GM21786 (cell line): ENCODE measurements around the gene RBKS.
A peak's percentile ranks its signal among the peaks of the same experiment; 100 is the strongest.

Experiments
- ATAC-seq: cut with Tn5 transposase; IDR thresholded peaks from one replicate; pipeline ENCODE4 v1.9.1; 2021; ENCODE audit not compliant: unreplicated experiment

Gene RBKS

DNA sequence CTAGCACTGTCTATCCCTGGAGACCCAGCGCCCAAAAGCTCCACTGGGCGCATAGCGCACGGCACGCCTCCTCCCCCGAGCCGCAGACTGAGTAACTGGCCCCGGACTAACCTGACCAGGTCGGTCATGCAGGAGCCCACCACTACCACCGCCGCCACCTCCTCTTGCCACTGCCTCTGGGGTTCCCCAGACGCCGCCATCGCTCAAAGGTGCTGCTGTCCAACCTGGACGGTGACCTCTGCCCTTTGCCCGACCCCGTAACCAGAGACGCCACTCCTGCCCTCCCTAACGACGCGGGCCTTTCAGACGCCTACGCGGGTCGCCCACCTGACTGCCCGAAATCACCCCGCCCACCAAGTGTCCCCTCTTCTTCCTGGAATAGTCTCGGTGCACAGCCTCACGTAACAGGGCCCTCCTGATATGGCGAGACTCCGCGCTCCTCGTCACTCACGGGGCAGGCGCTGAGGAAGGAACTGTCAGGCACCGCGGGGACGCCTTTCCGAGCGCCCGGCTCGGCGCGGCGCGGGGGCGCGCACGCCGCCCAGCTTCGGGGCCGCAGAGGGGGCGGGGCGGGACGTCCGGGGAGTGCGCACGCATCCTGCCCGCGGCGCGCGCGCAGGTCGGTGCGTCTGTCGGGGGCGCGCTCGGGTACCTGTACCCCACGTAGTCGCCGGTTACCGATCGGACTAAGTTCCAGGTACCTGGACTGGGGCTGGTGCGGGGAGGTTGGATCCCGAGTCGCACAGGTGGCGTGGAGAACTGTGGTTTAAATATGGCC is at the start of gene RBKS, which contains the start of gene BABAM2:
RBKS (minus strand) TSS at position 242 of the 778 bp plus-strand sequence; CDS start at position 200, 42 bp downstream.
BABAM2 (plus strand) TSS at position 584 of the 778 bp plus-strand sequence. CDS start 3,828 bp downstream, outside the sequence.
- ATAC-seq = peak; percentile 80

DNA sequence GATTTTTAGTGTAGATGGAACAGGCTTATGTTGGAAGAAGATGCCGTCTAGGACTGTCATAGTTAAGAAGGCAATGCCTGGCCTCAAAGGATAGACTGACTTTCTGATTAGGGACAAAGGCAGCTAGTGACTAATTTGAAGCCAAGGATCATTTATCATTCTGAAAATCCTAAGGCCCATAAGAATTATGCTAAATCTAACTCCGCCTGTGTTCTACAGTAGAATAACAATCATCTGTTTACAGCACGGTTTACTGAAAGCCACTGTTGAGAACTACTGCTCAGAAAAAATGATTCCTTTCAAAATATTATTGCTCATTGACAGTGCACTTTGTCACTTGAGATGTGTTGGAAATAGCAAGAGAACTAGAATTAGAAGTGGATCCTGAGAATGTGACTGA is 44.8 kb upstream of the RBKS start:
- ATAC-seq = no peak

DNA sequence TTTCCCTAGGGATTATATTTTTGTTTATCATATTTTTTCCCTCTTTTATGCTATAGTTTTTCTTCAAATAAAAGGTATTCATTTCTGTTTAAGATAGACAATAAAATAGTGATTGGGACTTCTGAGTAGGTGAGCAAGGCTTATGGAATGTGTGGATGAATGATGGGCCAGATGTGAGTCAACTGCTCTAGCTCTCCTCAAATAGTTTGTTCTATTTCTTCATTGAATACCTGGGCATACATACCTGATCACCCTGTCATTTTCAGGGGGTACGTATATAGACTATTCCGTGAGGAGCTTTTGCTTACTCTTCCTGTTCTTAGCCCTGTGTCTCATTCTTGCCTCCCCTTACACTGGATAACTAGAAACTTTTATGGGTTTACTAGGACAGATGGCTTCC is 42.2 kb upstream of the RBKS start:
- ATAC-seq = no peak

DNA sequence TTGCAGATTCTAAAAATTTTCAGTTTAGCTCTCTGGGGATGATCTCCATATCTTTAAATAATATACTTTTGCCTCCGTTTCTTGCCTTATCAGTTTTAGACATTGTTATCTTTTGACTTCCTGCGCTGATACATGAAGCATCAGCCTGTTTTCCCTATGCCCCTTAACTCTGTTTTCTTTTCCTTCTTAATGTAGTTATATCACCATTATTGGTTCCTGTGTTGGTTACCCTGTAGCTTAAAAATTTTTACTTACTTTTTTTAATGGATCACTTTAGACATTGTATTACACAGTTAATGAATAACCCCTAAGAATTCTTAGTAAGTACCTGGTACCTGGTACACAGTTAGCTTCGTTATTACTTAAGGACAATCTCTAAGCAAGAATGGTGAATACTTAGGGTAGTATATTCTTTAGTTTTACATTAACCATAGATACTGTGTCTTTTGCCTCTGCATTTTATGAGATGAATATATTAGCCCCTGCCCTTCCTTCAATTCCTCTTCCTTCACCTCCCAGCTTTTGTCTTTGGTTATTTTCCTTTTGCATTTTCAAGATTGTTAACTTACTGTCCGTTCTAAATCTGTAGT is 41.3 kb upstream of the RBKS start:
- no peak for ATAC-seq

DNA sequence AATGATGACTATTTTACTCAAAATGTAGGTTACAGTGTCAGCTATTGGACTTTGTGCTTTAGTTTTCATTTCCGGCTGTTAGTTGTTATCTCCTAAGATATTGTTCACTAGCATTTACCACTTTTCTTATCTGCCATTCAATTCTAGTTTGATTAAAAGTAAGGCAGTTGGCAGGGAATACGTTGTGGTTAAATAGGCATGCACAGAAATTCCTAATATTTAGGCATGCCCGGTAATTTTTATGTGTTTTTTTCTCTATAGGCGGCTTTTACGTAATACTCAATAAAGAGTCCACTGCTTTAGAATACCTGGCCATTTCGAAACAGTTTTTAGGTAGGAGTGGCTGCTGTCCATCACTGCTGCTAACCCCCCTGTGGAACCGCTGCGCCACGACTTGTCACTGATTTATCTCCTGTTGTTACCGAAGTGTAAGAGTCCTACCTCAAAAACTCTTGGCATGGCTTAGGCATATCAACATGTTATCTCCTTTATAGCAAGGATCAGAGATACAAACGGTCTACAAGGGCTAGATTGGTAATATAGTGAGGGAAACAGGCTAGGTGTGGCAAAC is 39.8 kb upstream of the RBKS start:
- ATAC-seq = no peak

DNA sequence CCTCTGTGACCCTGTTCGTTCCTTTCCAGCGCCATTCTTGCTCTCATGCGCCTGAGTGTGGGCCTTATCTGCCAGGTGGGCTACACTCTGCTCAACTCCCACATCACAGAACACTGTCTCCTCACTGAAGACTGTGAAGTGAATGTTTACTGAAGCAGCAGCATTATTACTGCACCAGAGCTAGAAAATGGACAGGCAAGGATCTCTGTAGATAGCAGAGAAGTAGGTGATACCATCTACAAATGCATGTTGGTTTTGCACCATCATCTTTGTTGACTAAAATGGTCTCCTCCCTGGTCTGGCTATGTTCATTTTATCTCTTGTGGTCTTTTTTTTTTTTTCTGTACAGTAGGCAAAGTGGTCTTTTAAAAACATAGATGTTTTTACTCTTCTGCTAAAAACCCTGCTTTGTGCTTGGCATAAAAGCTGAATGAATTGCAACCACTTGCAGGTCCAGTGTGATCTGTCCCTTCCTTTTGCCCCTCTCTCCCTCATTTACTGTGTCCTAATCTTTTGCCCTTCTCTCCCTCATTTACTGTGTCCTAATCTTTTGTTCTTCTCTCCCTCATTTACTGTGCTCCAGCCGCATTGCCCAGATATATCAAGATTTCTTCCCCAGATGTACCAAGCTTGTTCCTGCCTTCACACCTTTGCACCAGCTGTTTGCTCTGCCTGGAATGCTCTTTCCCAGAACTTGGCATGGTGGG is 35.7 kb upstream of the RBKS start:
- ATAC-seq = no peak

DNA sequence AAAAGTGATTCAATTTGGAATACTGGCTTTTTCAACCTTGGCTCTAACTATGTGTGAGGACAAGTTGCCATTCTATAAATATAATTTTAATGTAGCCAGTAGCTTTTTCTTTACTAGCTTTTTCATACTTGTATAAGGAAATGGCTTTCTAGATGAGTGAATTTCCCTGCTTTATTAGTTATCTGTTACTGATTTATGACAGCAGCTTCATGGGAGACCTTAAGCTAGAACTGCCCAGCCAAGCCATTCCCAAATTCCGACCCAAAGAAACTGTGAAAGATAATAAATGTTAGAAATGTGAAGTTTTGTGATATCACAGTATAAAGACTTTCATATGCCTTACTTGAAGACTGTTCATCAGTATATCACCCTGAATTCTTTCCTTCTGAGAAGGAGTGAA is 32.7 kb upstream of the RBKS start:
- ATAC-seq = no peak

DNA sequence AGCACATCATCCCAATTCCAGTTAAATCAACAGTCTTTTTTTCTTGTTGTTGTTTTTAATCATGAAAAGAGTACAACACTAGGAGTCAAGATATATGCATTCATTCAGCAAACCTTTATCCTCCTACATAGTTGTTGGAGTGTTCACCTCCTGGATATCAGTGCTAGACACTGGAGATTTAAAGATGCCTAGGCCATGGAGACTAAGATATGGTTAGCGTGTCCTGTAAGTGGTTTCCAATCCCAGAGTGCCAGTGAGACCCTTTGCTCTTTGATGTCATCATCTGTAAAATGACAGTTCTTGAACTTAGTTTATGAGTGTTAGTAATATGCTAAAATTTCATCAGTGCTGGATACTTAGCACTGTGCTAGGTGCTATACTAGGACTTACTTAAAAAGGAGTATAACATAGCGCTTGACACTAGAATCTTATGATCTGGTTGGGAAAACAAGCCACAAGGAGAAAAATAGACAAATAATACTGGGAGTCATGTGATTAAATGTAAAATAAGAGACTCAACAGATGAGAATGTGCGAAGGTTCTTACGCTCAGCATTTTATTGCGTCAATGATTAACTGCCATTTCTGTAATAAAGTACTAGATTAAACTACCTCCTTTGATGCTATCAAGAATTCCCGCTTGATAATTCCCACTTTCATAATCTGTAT is 31.8 kb upstream of the RBKS start:
- no peak for ATAC-seq

DNA sequence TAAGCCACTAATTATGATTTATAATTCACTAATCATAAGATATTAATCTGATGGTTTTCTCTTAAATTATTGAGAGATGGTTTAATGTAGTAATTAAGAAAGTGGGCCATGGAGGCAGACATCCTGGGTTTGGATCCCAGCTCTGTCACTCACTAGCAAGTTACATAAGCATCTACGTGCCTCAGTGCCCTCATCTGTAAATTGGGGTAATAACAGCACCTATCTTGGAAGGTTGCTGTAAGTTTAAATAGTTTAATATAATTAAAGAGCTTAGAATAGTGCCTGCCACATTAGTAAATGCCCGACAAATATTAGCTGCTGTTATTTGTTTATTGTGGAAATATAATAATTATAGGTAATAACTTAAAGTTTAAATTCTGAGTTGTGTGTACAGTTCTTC is 31.2 kb upstream of the RBKS start:
- no peak for ATAC-seq

DNA sequence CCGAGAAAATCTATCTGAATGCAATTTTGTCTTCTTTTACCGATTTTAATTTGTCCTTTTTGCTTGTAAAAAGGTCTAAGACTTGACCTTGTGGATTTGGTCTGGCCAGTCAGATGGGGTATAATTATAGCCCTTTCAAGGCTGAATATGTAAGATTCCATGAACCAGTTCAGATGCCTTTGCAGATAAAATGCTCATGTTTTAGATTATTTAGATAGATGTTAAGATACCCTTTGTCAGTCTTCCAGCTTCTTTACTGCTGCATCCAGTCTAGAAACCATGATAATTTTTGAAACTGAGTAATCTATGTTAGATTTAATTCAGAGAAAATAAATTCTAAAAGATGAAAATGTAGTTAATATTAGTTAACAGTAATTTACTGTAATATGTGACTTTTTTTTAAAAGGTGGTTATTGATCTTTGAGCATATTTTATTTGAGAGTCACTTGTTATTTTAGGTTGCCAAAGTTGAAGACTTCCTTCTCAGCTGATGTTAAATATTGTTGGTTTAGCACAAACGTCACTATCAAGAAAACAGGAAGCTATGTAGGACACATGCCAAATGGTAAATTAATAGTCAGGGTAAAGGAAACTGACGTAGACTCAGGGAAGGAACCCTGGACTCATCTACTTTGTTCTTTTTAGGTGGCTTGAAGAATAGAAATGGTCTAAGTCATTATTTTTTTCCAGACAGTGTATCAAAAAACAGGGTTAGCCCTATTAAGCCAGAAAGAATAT is 30.1 kb upstream of the RBKS start:
- ATAC-seq = no peak

DNA sequence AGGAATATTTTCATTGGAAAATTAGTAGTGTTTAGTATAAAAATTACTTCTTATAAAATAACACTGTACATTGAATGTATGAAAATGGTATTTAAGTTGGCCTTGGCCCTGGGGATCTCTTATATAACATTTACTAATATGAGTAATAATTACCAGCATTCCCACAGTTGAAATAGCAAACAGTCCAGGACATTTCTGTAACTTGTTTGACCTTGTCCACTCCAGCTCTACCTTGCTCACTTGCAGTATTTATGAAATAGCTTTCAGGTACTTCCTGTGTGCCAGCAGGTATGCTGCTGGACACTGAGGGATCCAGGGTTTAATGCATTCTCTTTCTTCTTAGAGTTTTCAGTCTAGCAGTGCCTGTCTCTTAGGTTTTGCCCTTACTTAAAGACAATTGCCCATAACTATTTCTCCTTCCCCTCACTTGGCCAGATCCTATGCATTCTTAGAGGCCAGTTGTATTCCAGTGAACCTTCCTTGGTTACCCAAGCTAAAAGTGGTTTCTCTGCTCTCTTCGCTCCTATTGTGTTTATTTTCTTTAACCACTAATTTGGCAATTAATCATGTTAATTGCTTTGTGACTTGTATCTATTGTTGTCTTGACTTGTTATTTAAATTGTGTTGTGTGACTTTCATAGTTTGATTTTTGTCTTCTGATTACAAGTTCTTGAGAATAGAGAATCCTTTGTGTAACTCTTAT is 26.3 kb upstream of the RBKS start:
- ATAC-seq = no peak

DNA sequence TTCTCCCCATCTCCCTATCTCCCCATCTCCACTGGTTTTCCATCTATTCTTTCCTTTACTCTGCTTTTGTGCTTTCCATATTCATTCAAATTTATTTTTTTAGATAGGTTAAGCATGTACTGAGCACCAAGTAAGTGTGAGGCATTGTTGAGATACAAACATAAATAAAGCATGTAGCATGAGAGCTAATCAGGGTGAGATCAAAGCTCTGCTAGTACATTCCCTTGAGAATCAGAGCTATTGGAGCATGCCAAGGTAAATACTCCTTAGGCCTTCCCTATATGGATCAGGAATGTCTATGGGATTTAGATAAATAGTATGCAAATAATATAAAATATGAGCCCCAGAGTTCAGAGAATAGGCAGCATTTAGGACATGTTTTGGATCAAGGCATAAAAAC is 25.7 kb upstream of the RBKS start:
- ATAC-seq = no peak

DNA sequence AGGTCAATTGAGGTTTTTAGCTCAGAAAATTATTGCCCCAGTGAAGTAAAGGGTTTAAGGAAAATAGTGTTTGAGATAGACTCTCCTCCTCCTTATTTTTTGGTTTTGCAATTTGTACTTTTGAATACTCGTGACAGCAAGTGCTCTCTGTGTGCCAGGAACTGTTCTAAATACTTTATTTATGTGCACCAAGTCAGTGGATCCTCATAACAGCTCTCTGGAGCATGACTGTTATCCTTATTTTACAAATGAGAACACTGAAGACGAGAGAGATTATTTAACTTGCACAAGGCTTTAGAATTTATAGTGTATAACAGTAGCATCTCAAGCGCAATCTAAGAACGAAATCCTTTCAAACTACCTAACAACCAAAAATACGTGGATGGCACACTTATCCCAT is 25.0 kb upstream of the RBKS start:
- ATAC-seq = no peak

DNA sequence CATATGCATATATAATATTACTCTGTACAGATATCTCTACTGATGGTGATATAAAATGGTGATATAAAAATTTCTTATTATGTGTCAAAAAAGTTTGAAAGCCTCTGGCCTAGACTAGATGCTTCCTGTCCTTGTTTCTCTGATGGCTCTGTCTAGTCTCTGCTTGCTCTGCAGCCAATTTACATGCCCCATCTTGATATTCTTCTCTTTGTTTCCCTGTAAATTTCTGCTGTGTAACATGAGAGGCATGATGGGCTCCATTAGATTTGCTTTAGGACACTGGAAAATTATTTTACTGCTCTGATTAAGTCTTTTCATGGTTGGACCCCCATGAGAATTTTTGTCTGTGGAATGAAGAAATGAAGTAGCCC is 24.6 kb upstream of the RBKS start:
- no peak for ATAC-seq

DNA sequence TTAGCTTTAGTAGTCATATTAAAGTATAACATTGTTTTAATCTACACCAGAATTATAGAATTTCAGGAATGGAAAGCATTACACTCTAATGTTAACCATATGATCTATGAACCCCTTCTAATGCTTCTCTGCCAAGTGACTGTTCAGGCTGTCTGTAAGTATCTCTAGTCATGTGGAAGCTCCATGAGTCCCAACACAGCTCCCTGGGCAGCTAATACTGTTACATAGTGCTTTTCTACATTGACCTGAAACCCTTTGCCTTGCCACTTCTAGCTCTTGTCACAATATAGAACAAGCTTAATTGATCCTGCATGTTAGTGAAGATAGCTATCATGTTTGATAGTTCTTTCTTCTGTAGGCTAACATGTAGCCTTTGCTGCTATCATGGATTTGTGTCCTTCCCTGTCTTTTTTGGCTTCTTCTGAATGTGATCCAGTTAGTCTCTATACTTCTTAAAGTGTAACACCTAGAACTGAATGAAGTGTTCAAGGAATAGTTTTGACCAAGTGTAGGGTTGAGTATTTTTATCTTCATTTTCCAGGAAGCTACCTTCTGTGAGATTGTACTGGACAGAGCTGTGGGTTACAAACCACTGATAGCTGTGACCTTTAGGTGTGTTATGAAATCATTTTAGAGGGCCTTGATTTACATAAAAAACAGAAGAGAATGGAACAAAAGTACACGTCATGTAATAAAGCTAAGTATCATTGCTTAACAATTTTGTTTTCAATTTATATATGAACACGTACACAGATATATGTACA is 24.0 kb upstream of the RBKS start:
- ATAC-seq = no peak

DNA sequence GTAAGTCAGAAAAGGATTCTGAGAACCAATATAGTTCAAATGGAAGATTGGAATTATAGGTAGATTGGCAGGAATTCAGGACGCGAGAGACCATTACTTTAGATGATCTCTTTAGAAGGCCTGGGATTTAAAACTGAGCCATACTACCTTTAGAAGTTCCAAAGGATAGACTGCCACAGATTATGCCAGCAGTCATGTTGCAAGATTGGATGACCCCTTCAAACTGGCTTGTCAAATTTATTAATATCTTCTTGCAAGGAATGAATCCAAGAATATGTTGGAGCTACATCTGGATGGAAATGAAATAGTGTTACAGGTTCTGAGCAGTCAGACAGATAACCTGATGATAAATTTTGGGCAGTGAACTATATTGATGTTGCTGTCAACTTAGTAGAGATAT is 22.3 kb upstream of the RBKS start:
- no peak for ATAC-seq

DNA sequence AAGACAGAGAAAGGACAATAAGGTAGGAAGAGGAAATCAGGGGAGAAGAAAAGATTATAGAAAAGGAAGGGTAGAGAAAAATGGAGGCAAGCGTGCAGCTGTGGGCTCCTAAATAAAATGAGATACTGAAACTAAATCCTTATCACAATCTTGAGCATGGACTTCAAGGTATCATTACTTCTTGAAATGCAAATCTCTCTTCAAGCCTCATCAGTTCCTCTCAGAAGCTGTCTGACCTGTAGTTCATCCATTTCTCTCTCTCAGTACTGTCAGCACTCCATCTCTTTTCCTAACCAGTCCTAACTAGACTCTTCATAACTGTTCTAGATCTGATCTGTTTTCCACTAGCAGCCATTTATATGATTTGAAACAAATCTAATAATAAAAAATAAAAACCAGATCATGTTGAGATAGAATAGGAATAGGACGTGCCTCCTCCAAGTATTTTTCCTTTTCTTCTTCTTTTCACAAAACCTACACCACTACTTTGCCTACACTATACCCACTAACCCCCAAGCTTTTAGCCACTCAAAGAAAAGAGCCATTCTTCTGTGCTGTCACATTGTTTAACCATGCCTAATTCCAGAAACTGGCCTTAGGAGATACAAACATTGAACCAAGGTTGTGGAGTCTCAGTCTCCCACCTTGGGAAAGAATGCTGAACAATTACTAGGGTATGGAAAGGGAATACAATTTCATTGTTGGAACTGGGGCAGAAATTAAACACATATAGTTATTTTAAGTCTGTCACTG is 21.4 kb upstream of the RBKS start:
- no peak for ATAC-seq

DNA sequence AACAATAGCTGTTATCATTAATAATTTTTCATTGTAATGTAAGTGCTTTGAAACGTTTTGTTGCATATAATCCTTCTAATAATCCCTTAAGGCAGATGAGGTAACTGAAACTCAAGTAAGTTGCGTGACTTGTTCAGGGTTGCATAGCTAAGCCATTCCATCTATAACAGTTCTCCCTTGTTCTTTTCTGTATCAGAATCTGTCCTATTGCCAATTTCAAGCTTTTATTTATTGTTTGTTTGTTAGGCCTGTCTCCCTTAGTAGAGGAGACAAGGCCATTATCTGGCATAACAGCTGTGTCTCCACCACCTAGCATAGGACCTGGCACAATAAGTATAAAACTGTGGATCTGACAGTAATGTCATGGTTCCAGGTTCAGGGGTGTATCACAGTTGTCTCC is 19.7 kb upstream of the RBKS start:
- ATAC-seq = no peak

DNA sequence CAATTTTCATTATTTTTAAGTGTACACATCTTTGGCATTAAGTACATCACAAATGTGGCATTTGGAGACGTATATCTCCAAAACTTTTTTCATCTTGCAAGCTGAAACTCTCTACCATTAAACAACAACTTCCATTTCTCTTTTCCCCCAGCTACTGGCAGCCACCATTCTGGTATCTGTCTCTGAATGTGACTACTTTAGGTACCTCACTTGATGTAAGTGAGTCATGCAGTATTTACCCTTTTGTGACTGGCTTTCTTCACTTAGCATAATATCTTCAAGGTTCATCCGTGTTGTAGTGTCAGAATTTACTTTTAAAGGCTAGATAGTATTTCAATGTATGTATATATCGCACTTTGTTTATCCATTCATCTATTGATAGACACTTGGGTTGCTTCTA is 17.4 kb upstream of the RBKS start:
- no peak for ATAC-seq
